Measurements from ENCODE around the gene RAI14.

- no peak for TF ChIP-seq CTCF (IDR thresholded peaks at IDR 0.05; ENCODE audit: low read length)
- no peak for TF ChIP-seq EZH2 (optimal IDR thresholded peaks at IDR 0.05; ENCODE audit: low read depth, low read length)
These were observed 119.8 kb downstream of the RAI14 start for GRCh38 chr5:34775886-34776285.

Measured in MM.1S (cell line).